Measurements from ENCODE around the gene TTC33. TPM values are rescaled to one million over a fixed set of nuclear protein-coding genes. Genes with fewer than 3 reads are reported as not detected.

Gene TTC33
- total RNA-seq, 3 donors from 2014 or later (not counting 1 experiment from before 2014, with no cell fraction given) = 7.3 to 11.4 (median 10.0) TPM

- intact Hi-C loops (cut with micrococcal nuclease) = no loop called here
Observed at GRCh38 chr5:40524677-40525076, 231.1 kb downstream of the TTC33 start.

GRCh38 chr5:40521925-40522324, 233.8 kb downstream of the TTC33 start:
- Mint-ChIP-seq H3K36me3 (peaks cover 7% of the 10 kb centered on the region), H3K4me3 (no peak overlapping the region), H3K4me1 (peaks cover 5 to 11% of the 10 kb centered on the region in 2 donors), H3K9me3 (no peaks in the 10 kb centered on the region), H3K27me3 (ENCODE audit: low read depth in 2 of 2) (peaks cover 3 to 5% of the 10 kb centered on the region in 2 donors), H3K27ac (no peak overlapping the region)
- no peak for TF ChIP-seq CTCF (IDR thresholded peaks at IDR 0.05)
- DNase-seq = no peak
- intact Hi-C loops (cut with micrococcal nuclease) = no loop called here
- Histone ChIP-seq H3K27ac (ENCODE audit: low read length) (no peak overlapping the region), H3K4me1 (ENCODE audit: control insufficient read depth, insufficient read depth, low read length) (no peaks in the 10 kb centered on the region), H3K36me3 (ENCODE audit: control insufficient read depth, insufficient read depth, low read length) (no peaks in the 10 kb centered on the region), H3K4me3 (ENCODE audit: low read length) (no peak overlapping the region), H3K27me3 (ENCODE audit: control insufficient read depth, insufficient read depth, low read length) (no peaks in the 10 kb centered on the region), H3K9me3 (ENCODE audit: control insufficient read depth, insufficient read depth, low read length) (no peaks in the 10 kb centered on the region)
- ATAC-seq = no peak

More at GRCh38 chr5:40524677-40525076, 231.1 kb downstream of the TTC33 start:
- Histone ChIP-seq H3K9me3 (ENCODE audit: control insufficient read depth, insufficient read depth, low read length) (no peaks in the 10 kb centered on the region), H3K36me3 (ENCODE audit: control insufficient read depth, insufficient read depth, low read length) (no peaks in the 10 kb centered on the region), H3K27me3 (ENCODE audit: control insufficient read depth, insufficient read depth, low read length) (no peaks in the 10 kb centered on the region), H3K4me3 (ENCODE audit: low read length) (no peak overlapping the region), H3K27ac (ENCODE audit: low read length) (no peak overlapping the region), H3K4me1 (ENCODE audit: control insufficient read depth, insufficient read depth, low read length) (no peaks in the 10 kb centered on the region)
- H3K27ac Mint-ChIP-seq = no peak overlapping the region
- H3K4me1 Mint-ChIP-seq = peaks cover 0 to 9% of the 10 kb centered on the region in 2 donors
- peaks cover 0 to 5% of the 10 kb centered on the region in 2 donors for H3K27me3 Mint-ChIP-seq (ENCODE audit: low read depth in 2 of 2)
- no CpG with 5 or more reads among the region's 1 CpG for WGBS (ENCODE audit: insufficient coverage)
- no peak overlapping the region for H3K4me3 Mint-ChIP-seq
- no peak for TF ChIP-seq CTCF (IDR thresholded peaks at IDR 0.05)
- ATAC-seq = no peak
- no peaks in the 10 kb centered on the region for H3K9me3 Mint-ChIP-seq
- peaks cover 7% of the 10 kb centered on the region for H3K36me3 Mint-ChIP-seq
- DNase-seq = no peak

GRCh38 chr5:40521108-40521785, 234.5 kb downstream of the TTC33 start:
- intact Hi-C loops (cut with micrococcal nuclease) = no loop called here
- H3K36me3 Mint-ChIP-seq = peaks cover 7% of the 10 kb centered on the region

More at GRCh38 chr5:40521108-40521785, 234.5 kb downstream of the TTC33 start:
- Histone ChIP-seq H3K4me1 (ENCODE audit: control insufficient read depth, insufficient read depth, low read length) (no peaks in the 10 kb centered on the region), H3K27ac (ENCODE audit: low read length) (no peak overlapping the region), H3K36me3 (ENCODE audit: control insufficient read depth, insufficient read depth, low read length) (no peaks in the 10 kb centered on the region), H3K4me3 (ENCODE audit: low read length) (no peak overlapping the region), H3K9me3 (ENCODE audit: control insufficient read depth, insufficient read depth, low read length) (no peaks in the 10 kb centered on the region), H3K27me3 (ENCODE audit: control insufficient read depth, insufficient read depth, low read length) (no peaks in the 10 kb centered on the region)
- H3K27ac Mint-ChIP-seq = no peak overlapping the region
- TF ChIP-seq CTCF (IDR thresholded peaks at IDR 0.05) = no peak
- ATAC-seq (no peak), DNase-seq (no peak)
- H3K4me1 Mint-ChIP-seq = peaks cover 8 to 14% of the 10 kb centered on the region in 2 donors
- H3K4me3 Mint-ChIP-seq = no peak overlapping the region
- H3K27me3 Mint-ChIP-seq (ENCODE audit: low read depth in 2 of 2) = peaks cover 3 to 5% of the 10 kb centered on the region in 2 donors
- H3K9me3 Mint-ChIP-seq = no peaks in the 10 kb centered on the region
- WGBS (ENCODE audit: insufficient coverage) = 100% methylated on average over 2 of the region's 3 CpGs
